Adrenal gland (tissue), 5 donors: Measurements from ENCODE around the gene MYO10.

Experiments used
- CTCF ChIP-seq, 6 experiments: fragments of 450-650 bp in 4 of 6; fragments of 200-600 bp in 2 of 6; sonication (generic) in 1 of 6; IDR thresholded peaks; 1 replicate in 5 of 6; 2 replicates in 1 of 6; pipeline versions ENCODE4 v1.5.1 to v1.8.0; 2016 to 2021; ENCODE audit warnings: antibody characterized with exemption in 6 of 6, mild to moderate bottlenecking in 2 of 6, moderate library complexity in 1 of 6
- POLR2A ChIP-seq, 2 donors: fragments of 450-650 bp; IDR thresholded peaks; one replicate each; pipeline ENCODE4 v1.6.1; 2017; ENCODE audit warnings: antibody characterized with exemption in 2 of 2, mild to moderate bottlenecking in 2 of 2, moderate library complexity in 1 of 2
- donor health status: DM: no; HTN: no; CAD: no.

- TF ChIP-seq CTCF (IDR thresholded peaks at IDR 0.05) (no peak), POLR2A (IDR thresholded peaks at IDR 0.05) (no peak)
These were observed 52.9 kb downstream of the MYO10 start for GRCh38 chr5:16883176-16883575.
